Breast epithelium (tissue), 4 donors: ENCODE results near the gene TXNRD1. TPM values are rescaled to one million over a fixed set of nuclear protein-coding genes. Genes with fewer than 3 reads are reported as not detected.

Experiments
- DNase-seq, 2 donors: peaks; one replicate each; pipeline ENCODE4 v3.0.0-alpha.2; 2019; ENCODE audit warnings: low spot score in 2 of 2
- H3K27ac ChIP-seq, 2 donors: fragments of 200-600 bp; sonication (generic) in 1 of 2; one replicate each; pipeline ENCODE4 v1.5.1; 2016 to 2019; ENCODE audit warnings: mild to moderate bottlenecking in 1 of 2
- H3K27me3 ChIP-seq, 2 donors: fragments of 200-600 bp; sonication (generic) in 1 of 2; one replicate each; pipeline versions ENCODE4 v1.5.1 to v1.6.0; 2017 to 2019; ENCODE audit warnings: control low read depth in 1 of 2, mild to moderate bottlenecking in 1 of 2
- H3K36me3 ChIP-seq: fragments of 200-600 bp; one replicate; pipeline ENCODE4 v1.5.1; 2019
- H3K4me1 ChIP-seq, 2 donors: fragments of 200-600 bp; sonication (generic); one replicate each; pipeline ENCODE4 v1.5.1; 2016 to 2019; ENCODE audit warnings: control low read depth in 1 of 2
- H3K4me3 ChIP-seq, 3 donors: fragments of 200-600 bp; sonication (generic); 1 replicate in 2 of 3; 2 replicates in 1 of 3; pipeline ENCODE4 v1.5.1; 2016 to 2019; ENCODE audit warnings: mild to moderate bottlenecking in 3 of 3, moderate library complexity in 2 of 3
- H3K9me3 ChIP-seq, 2 donors: fragments of 200-600 bp; sonication (generic) in 1 of 2; one replicate each; pipeline ENCODE4 v1.5.1; 2016 to 2019; ENCODE audit warnings: control low read depth in 1 of 2
- CTCF ChIP-seq, 3 donors: fragments of 450-650 bp; IDR thresholded peaks; one replicate each; pipeline ENCODE4 v1.5.1; 2016 to 2017; ENCODE audit warnings: antibody characterized with exemption in 3 of 3, mild to moderate bottlenecking in 3 of 3, moderate library complexity in 3 of 3
- POLR2A ChIP-seq: fragments of 450-650 bp; IDR thresholded peaks from one replicate; pipeline ENCODE4 v1.6.1; 2016; ENCODE audit warnings: antibody characterized with exemption, mild to moderate bottlenecking, moderate library complexity
- POLR2AphosphoS5 ChIP-seq, 3 donors: sonication (generic); formaldehyde crosslinking; IDR thresholded peaks; one replicate each; pipeline ENCODE4 v1.6.1; 2017; ENCODE audit warnings: antibody characterized with exemption in 3 of 3
- intact Hi-C: fragments of 100-400 bp; cut with DNase I; formaldehyde crosslinking; loops from one replicate; pipeline ENCODE4 v1.15.1; 2023; ENCODE audit warnings: low total_unique reads
- total RNA-seq, 3 donors: library from RNA; depleted of rRNA; stranded (reverse); fragments of >200 nt; gene quantifications; one replicate each; pipeline ENCODE4 v1.1.0, GENCODE V29; 2016

TXNRD1 gene
- total RNA-seq, 3 donors from 2014 or later = 60.2 to 137 (median 103) TPM

GRCh38 chr12:104223712-104224111 lies 8.1 kb downstream of the TXNRD1 start:
- H3K36me3 ChIP-seq = no peaks in the 10 kb centered on the region
- no peaks in the 10 kb centered on the region for H3K27me3 ChIP-seq
- DNase-seq = no peak
- no peak overlapping the region for H3K4me3 ChIP-seq
- TF ChIP-seq POLR2A (no peak), POLR2AphosphoS5 (IDR thresholded peaks at IDR 0.05) (no peak), CTCF (IDR thresholded peaks at IDR 0.05) (no peak)
- no peak overlapping the region for H3K27ac ChIP-seq
- intact Hi-C loops = no loop called here
- H3K4me1 ChIP-seq = peaks cover 0 to 6% of the 10 kb centered on the region in 2 donors
- no peaks in the 10 kb centered on the region for H3K9me3 ChIP-seq

DNA sequence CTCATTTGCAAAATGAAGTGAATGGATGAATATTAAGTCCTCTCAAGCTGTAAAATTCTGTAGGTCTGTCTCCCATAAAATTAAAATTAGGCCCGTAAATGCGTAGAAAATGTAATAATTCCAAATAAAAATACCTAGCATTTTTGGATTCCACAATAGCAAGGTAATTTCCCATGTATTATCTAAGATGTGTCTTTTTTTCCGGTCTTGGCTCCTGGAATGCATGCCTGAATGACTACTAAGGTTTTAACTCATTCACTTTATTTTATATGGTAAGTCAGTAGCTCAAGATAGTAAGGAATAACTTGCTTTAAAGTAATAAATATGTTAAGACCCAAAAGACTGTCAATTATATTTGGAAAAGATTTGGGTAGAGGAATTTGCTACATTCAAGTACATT lies 11.1 kb downstream of the TXNRD1 start:
- no peak overlapping the region for H3K4me3 ChIP-seq
- no peak for DNase-seq
- H3K4me1 ChIP-seq = no peaks in the 10 kb centered on the region
- no peaks in the 10 kb centered on the region for H3K27me3 ChIP-seq
- intact Hi-C loops = no loop called here
- H3K27ac ChIP-seq = no peak overlapping the region
- H3K9me3 ChIP-seq = no peaks in the 10 kb centered on the region
- no peaks in the 10 kb centered on the region for H3K36me3 ChIP-seq
- TF ChIP-seq POLR2A (no peak), POLR2AphosphoS5 (IDR thresholded peaks at IDR 0.05) (no peak), CTCF (IDR thresholded peaks at IDR 0.05) (no peak)

- no peak overlapping the region for H3K4me3 ChIP-seq
- DNase-seq = no peak
- H3K27me3 ChIP-seq = no peaks in the 10 kb centered on the region
- H3K9me3 ChIP-seq = peaks cover 18 to 27% of the 10 kb centered on the region in 2 donors
- H3K36me3 ChIP-seq = no peaks in the 10 kb centered on the region
- no peak for TF ChIP-seq POLR2A
- TF ChIP-seq POLR2AphosphoS5 (IDR thresholded peaks at IDR 0.05) = no peak
- TF ChIP-seq CTCF (IDR thresholded peaks at IDR 0.05) = no peak
- intact Hi-C loops = no loop called here
- H3K4me1 ChIP-seq = no peaks in the 10 kb centered on the region
- H3K27ac ChIP-seq = no peak overlapping the region
These were observed 14.9 kb downstream of the TXNRD1 start for GRCh38 chr12:104230304-104231095.

GRCh38 chr12:104232609-104233280 lies 17.2 kb downstream of the TXNRD1 start:
- H3K36me3 ChIP-seq = no peaks in the 10 kb centered on the region
- no peak for DNase-seq
- H3K9me3 ChIP-seq = peaks cover 19 to 33% of the 10 kb centered on the region in 2 donors
- intact Hi-C loops = no loop called here
- no peaks in the 10 kb centered on the region for H3K4me1 ChIP-seq
- H3K27ac ChIP-seq = no peak overlapping the region
- TF ChIP-seq POLR2A = no peak
- no peak for TF ChIP-seq CTCF (IDR thresholded peaks at IDR 0.05)
- TF ChIP-seq POLR2AphosphoS5 (IDR thresholded peaks at IDR 0.05) = no peak
- no peak overlapping the region for H3K4me3 ChIP-seq
- H3K27me3 ChIP-seq = no peaks in the 10 kb centered on the region

DNA sequence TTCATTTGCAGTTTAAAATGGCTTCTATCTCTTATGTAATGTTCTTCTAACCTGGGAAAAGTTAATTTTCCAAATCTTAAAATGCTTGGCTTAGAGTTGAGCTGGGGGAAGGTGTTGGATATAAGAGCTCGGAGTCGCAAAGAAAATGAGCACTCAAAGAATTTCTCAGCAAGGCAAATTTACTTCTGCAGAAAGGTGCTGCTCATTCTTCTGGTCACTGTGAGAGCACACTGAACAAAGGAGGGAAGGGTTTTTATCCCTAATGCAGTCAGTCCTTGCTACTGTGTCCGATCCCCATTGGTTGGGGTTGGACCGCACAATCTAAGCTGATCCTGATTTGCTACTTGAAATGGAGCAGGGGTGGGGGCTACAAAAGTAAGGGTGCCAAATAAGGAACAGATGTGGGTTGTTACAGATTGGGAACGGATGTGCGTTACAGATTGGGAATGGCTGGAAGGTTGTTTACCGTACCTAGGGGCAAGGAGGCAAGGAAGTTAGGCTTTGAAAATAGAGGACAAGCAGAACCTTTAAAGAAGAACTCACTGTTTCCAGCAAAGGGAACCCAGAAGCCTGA lies 19.4 kb downstream of the TXNRD1 start:
- DNase-seq = no peak
- TF ChIP-seq POLR2A (no peak), CTCF (IDR thresholded peaks at IDR 0.05) (no peak), POLR2AphosphoS5 (IDR thresholded peaks at IDR 0.05) (no peak)
- intact Hi-C loops = no loop called here
- Histone ChIP-seq H3K36me3 (no peaks in the 10 kb centered on the region), H3K9me3 (peaks cover 19 to 33% of the 10 kb centered on the region in 2 donors), H3K27me3 (no peaks in the 10 kb centered on the region), H3K27ac (no peak overlapping the region), H3K4me3 (no peak overlapping the region), H3K4me1 (no peaks in the 10 kb centered on the region)
